Measurements from ENCODE around the gene MMEL1.
"Not testable (repeated sequence)": the region's sequence is repeated elsewhere in the genome, so short reads cannot be mapped to it uniquely, and the experiment has no call there.

The MMEL1 gene

GRCh38 chr1:2590233-2591141 is 42.3 kb downstream of the MMEL1 start:
- no peak for DNase-seq (ENCODE audit: low spot score)

DNA sequence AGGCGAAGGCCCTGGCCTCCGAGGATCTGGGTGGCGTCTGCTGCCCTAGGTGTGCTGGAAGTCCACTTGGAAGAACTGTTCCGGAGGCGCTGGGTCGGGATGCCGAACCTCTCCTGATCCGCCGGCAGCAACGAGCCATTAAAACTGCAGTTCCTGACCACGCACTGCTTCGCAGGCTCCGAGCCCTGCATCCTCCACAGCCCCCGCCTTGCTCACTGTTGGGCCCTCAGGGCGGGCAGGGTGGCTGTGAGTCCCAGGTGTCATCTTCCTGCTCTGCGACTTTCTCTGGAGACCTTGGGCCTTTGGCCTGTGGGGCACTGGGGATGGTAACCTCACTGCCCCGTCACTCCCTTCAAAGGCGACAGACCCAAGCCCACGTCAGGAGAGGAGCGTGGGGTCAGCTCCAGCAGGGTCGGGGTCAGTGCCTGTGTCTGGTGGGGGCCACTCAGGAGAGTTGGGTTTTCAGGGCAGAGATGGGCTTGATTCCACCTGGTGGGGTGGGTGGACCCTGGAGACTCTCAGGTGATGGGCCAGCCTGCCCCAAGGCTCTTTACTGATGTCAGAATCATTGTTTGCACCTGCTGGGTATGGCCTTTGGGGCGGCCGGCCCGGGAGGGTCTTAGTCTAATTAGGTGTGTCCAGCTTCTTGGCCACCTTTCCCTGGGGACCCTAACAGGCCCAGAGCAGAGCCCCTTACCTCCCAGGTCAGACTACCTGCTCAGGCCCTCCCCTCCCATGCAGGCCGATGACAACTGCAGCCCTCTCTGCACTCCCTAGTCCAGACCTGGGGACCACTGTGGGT is 43.2 kb downstream of the MMEL1 start:
- no peak for DNase-seq (ENCODE audit: low spot score)

DNA sequence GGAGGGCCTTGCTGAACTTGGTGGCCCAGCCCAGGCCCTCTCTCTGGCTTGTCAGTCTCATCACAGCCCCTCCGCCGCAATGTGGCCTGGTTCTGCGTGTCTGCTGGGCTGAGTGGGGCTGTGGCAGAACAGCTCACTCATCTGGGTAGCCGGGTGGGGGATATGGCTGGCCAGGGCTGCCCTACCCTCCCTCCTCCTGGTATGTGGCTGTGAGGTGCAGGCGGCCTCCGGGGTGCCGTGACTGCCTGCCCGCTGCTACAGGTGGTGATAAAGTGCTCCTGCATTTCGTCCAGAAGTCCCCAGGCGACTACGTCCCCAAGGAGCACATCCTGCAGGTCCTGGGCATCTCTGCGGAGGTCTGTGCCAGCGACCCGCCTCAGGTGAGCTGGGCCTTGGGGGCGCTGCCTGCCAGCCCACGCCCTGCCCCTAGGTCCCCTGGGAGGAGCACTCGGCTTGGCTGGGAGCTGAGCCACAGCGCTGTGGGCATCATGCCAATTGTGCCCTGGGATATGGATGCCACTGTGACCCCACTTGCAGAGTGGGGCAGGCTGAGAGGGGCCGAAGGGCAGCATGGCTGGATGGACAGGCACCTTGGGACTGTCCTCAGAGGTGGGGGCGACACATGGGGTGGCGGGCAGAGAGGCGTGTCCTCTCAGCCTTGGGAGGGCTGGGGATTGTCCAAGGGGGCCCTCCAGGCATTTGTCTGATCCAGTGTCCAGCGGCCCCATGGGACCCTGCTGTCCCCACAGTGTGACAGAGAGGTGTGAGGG is 44.0 kb downstream of the MMEL1 start:
- no peak for DNase-seq (ENCODE audit: low spot score)

GRCh38 chr1:2587860-2588571 is 44.8 kb downstream of the MMEL1 start:
- DNase-seq (ENCODE audit: low spot score), result no peak

- DNase-seq (ENCODE audit: low spot score), result no peak
Measured at GRCh38 chr1:2587071-2587859, 45.6 kb downstream of the MMEL1 start.

GRCh38 chr1:2586154-2587070 is 46.4 kb downstream of the MMEL1 start, which contains the start of gene PRXL2B:
PRXL2B (plus strand) TSS chr1:2586777; CDS start chr1:2586886, 109 bp downstream.
- DNase-seq (ENCODE audit: low spot score), result peak; percentile 100

DNA sequence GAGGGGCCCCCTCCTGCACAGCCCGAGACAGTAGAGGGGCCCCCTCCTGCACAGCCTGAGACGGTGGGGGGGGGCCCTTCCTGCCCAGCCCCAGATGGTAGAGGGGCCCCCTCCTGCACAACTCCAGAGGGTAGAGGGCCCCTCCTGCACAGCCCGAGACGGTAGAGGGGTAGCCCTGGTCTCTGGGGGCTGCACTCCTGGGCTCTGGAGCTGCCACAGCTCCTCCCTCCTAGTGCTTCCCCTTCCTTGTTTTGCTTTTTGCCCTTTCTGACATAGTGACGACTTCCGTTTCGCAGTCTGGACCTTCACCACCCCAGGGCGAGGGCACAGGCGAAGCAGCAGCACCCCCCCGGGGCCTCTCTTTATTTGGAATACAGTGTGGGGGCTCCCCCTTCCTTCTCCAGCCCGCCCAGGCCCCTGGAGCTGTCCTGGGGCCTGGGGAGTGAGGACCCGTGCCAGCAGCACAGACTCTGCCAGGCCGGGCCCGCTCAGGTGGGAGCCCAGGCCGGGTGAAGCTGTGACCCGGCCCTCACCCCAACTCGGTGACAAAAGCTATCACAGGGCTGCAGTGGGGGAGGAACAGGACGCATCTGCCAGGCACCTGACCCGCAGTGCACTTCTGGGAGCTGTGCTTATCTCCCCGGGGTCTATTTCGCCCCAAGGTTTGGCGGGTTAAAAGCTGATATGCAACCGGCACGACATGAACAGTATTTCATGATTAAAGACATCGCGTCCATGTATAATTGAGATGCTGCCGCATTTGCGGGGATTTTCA is 47.3 kb downstream of the MMEL1 start:
- DNase-seq (ENCODE audit: low spot score), result peak; percentile 64

DNA sequence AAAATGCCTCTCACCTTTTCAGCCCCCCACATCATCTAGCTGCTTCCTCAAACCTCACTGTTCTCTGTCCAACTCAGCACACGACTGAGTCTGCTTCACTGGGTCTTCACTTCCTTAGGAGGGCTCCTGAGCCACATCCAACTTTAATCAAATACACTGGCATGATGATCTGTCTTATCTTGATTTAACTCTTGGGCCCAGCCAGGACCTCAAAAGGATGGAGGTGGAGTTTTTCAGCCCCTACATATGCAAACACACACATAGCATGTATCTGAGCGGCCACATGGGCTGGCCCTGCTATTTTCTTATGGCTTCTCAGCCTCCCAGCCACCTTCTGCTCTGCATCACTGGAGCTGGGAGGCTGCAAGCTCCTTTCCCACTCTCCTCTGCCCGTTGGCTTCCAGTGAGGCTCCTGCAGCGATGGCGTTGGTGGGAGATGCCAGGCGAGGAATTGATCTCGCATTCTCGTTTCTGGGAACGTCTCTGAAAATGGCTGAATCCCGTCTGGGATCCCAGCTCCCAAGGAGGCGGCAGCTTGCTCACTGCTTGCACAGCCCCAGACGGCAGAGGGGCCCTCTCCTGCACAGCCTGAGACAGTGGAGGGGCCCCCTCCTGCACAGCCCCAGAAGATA is 48.0 kb downstream of the MMEL1 start:
- DNase-seq (ENCODE audit: low spot score), result no peak

DNA sequence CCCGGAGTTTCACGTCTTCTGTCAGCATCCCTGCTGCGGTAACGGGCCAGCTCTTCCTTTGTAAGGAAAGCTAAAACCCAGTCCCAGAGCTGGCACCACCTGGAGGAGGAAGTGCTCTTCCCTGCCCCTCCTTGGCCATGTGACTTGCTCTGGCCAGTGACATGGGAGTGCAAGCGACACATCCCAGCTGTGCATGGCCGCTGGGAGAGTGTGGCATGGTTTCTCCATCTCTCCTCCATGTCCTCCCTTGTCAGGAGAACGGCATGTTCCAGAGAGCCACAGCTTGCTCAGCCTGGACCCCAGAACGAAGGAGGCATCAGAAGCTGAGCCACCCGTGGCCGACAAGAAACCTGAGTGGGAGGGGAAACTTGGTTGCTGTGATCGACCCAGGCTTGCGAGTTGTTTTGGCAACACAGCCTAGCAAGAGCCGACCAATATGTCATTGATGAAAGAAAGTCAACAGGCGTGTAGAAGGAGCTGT is 48.9 kb downstream of the MMEL1 start:
- DNase-seq (ENCODE audit: low spot score), result no peak

DNA sequence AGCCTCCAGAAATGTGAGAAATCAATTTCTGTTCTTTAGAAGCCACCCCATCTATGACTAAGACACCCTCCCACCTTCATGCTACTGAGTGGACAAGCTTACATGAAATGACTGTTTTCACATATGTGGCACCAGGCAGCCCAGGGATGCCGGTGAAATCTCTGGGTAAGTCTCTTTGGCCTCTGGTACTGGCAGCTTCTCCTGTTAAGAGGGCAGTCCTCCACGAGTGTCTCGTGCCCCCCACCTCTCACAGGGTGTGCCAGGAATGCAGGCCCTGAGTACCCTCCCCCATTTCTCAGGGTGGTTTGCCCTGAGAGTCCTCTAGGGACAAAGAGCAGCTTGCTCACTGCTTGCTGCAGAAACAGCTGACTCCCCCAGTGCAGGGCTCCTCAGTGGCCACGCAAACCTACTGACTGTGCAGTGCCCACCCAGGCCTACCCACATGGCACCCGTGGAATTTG is 49.5 kb downstream of the MMEL1 start:
- DNase-seq (ENCODE audit: low spot score), result no peak

- DNase-seq (ENCODE audit: low spot score), result no peak
Measured at GRCh38 chr1:2582391-2582790, 50.4 kb downstream of the MMEL1 start.

- no peak for DNase-seq (ENCODE audit: low spot score)
Measured at GRCh38 chr1:2580691-2581090, 52.1 kb downstream of the MMEL1 start.

GRCh38 chr1:2578758-2579118 is 54.1 kb downstream of the MMEL1 start:
- DNase-seq (ENCODE audit: low spot score), result no peak

DNA sequence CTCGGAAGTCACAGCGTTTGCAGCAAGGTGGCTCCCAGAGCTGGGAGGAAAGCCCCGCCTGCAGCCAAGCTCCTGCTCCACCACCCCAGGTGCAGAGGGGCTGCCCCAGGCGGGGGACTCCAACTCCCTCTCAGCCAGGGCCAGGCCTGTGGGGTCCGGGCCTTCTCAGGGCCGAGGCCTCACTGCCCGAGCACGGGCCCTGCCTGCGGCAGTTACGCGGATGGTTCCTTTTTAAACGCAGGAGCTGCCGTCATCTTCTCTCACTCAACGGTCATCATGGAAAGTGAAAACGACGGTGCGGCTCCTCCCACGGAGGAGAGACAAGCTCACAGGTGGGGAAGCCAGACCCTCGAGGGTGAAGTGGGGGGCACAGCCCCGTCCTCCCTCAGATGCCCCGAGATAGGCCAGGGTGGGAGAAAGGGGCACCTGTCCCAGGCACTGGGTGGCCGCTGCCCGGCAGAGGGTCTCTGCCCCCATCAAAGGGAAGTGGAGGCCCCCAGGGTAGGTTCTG is 55.2 kb downstream of the MMEL1 start:
- DNase-seq (ENCODE audit: low spot score), result not testable (repeated sequence)

DNA sequence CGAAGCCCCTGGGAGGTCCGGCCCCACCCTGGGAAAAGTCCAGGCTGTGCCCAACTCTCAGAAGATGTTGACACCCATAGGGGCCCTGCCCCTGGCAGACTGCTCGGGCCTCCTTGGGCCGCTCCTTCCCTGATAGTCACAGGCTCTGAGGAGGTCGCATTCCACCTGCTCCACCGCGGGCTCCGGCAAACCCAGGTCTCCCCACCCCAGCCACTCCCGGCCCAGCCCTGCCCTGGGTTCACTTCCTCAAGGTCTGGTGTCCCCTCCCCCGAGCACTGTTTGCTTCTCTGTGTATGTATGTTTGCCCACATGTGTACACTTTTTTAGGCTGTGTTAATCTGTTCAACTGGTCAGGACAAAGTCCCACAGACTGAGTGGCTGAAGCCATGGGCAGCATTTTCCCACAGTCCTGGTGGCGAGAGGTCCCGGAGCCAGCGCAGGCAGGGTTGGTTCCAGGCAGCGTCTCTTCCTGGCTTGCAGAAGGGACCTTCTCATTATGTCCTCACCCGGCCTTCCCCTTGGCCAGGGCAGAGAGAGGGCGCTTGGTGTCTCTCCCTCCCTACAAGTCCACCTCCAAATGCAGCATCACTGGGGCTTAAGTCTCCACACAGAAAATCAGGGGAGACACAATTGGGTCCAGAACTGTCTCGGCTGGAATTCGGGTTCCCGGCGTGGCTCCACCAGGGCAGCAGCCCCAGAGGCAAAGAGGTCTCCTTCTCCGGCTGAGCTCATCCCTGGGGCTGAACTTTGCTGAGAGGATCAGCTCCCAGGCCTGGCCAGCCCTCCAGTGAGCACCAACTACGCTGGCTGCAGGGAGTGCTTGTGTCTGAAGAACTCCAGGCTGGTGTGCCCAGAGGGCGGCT is 56.8 kb downstream of the MMEL1 start:
- no peak for DNase-seq (ENCODE audit: low spot score)

- no peak for DNase-seq (ENCODE audit: low spot score)
Measured at GRCh38 chr1:2574350-2574749, 58.5 kb downstream of the MMEL1 start.

Data from GM03348 (cell line).